GM12873 (cell line): Measurements from ENCODE around the gene HIC1.
A peak's percentile ranks its signal among the peaks of the same experiment; 100 is the strongest.

ENCODE experiments used
- TF ChIP-seq, protein P1 (sequence below): IDR thresholded peaks from 2 replicates; pipeline ENCODE4 v1.5.1; 2012; ENCODE audit warnings: low read depth, mild to moderate bottlenecking, moderate library complexity, low read length, control low read depth; ENCODE audit not compliant: insufficient read depth; ENCODE audit errors: missing control alignments

HIC1 gene

DNA sequence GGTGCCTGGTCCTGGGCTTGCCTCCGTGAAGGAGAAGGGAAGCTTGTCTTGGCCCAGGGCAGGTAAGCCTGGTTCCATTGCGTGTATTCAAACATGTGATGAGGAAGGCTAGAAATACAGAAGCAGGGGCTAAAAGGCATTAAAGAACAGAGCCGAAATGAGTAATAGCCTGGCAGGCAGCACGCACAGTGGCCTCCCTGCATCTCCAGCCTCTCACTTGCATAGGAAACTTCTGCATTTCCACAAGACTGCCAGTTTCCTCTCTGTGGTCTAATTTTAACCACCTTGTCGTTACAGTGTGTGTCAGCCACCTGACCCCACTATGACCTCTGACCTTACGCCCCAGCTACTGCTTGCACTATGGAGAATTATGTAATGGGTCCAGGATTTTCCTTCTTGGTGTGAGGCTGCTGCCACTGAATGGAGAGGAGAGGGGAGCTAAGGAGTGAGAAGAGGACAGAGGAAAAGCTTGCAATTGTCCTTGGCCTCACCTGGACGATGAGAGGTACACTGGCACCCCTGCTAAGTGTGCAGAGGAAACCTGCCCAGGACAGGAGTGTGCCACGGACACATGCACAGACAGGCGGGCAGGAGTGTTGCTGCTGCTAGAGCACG, 32.8 kb downstream of the HIC1 start:
- TF ChIP-seq, protein P1, sequence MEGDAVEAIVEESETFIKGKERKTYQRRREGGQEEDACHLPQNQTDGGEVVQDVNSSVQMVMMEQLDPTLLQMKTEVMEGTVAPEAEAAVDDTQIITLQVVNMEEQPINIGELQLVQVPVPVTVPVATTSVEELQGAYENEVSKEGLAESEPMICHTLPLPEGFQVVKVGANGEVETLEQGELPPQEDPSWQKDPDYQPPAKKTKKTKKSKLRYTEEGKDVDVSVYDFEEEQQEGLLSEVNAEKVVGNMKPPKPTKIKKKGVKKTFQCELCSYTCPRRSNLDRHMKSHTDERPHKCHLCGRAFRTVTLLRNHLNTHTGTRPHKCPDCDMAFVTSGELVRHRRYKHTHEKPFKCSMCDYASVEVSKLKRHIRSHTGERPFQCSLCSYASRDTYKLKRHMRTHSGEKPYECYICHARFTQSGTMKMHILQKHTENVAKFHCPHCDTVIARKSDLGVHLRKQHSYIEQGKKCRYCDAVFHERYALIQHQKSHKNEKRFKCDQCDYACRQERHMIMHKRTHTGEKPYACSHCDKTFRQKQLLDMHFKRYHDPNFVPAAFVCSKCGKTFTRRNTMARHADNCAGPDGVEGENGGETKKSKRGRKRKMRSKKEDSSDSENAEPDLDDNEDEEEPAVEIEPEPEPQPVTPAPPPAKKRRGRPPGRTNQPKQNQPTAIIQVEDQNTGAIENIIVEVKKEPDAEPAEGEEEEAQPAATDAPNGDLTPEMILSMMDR = no peak

DNA sequence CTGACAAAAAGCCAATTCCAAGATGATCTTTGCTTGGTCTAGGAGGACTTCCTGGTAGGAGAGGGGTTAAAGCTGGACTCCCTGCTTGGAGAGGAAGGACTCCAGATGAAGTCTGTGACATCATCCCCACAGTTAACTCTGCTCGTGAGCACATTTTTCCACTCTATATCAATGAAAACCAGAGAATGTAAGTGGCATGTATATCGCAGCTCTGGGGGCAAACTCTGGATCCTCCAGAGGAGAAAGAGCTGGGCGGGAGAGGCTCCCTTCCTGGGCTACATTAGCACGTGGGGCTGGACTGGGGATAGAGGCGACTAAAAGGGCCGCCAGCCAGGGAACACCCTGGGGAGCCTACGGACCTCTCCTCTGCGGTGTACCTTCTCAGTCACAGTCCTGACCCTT, 34.1 kb downstream of the HIC1 start:
- TF ChIP-seq, protein P1 = no peak

DNA sequence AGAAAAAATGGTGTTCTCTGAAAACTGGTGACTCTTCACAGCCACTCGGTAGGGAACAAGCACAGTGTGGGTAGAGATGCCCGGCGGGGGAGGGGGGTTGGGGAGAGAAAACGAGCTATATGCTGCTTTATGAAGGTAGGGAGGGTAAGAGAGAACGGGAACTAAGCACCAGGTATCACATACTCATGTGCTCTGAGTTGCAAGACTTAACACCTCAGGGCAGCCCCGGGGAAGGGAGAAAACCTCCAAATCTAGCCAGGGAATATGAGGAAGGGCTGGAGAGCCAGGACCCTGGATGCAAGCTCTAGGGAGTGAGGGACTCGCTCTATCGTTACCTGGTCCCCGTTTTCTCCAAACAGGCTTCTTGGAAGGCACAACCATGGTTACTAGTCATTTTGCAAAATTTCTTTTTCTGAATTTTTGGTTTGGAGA, 35.3 kb downstream of the HIC1 start:
- TF ChIP-seq, protein P1 = no peak

DNA sequence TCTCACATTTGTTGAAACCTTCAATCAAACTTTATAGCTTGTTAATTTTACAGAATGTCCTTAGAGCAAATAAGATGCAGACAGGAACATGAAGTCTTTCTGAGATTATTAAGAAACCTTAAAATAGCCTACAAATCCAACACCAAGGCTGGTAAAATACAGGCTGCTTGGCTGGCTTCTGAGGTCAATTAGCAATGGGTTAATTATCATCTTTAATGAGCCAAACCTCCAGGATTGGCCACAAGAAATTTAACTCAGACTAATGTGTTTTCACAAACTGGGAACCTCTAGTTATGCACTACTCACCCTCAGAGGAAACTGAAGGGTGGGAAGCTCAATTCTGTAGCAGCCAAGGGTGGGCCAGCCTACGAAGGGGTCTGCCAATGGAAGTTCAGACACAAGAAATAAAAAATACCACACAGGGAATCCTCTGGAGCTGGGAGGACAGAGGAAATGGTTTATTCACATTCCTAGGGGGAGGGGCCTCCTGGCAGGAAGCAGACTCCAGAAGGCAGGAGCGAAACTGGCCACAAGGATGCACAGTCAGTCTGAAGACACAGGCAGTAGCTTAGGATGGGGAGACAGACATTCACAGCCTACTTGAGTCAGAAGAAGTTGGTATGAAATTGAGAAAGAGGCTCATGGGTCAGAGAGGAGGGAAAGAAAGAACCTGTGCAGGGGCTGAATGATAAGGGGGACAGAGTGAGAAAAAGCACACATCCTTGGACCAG, 36.1 kb downstream of the HIC1 start:
- TF ChIP-seq, protein P1 = no peak

DNA sequence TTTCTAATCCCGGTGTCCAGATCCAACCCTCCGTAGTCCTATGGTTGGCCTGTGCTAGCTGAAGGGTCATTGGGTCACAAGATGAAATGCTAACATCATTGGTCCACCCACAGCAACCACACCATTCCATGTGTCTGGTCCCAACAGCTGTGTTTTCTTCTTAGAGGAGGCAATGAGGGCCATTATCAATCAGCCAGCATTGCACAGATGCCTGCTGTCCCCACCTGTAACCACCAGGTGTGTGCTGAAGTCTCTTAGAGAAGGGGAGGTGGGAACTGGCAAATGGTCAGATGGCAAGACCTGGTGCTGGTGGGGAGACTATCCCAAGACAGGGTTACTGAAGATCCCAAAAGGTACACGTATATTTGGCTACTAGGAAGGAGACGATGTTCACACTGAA, 37.4 kb downstream of the HIC1 start:
- TF ChIP-seq, protein P1 = peak; percentile 30

DNA sequence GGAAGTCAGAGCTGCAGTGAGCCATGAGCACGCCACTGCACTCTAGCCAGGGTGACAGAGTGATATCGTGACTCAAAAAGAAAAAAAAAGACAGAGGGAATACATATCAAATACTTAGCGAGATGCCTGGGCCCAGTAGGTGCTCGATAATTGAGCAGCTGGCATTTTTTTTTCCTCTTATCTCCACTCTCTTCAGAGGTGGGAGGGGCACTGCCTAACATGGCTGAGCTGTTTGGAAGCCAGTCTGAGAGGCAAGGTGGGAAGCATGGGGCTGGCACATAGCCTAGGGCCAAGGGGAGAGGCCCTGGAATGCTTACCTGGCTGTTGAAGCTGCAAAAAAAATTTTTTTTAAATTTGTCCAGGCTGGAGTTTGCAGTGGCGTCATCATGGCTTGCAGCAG, 38.4 kb downstream of the HIC1 start:
- TF ChIP-seq, protein P1 = no peak

DNA sequence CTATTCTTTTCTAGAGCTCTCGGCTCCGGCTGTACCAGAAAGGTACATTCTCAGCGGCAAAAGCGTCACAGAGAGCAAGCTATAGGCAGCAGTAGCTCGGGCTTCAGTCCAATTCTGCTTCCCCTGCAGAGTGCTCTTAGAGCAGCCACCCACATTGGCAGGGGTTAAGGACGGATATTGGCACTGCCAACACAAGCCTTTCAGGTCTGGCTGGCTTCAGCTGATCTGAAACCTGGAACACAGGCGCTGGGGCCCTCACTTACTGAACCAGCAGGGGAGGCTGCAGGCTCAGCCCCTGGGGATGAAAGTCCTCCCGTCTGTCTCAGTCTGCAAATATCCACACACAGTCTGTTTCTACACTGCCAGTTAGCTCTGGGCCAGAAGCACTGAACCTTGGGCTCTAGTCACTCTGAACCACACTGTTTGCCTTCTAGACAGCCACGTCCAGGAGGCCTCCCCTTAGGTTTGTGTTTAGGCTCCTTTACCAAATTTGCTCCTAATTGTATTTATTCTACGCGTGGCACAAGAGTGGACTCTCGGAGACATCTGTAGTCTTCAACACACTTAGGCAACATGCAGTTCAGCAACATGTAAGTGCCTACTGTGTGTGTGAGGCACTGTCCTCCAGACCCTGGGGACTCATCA, 40.1 kb downstream of the HIC1 start:
- TF ChIP-seq, protein P1 = peak; percentile 67
